Uterine smooth muscle cell (primary cell): ENCODE measurements around the gene OR1Q1. TPM values are rescaled to one million over a fixed set of nuclear protein-coding genes. Genes with fewer than 3 reads are reported as not detected.

ENCODE experiments used
- total RNA-seq: library from RNA; depleted of rRNA; stranded (reverse); fragments of >200 nt; gene quantifications from 2 replicates; pipeline ENCODE4 v1.2.3, GENCODE V29; 2014

Gene OR1Q1
- not detected in 2 replicates for total RNA-seq

GRCh38 chr9:122614362-122614761, at the start of gene OR1Q1:
TSS of gene OR1Q1 (plus strand) at chr9:122614738. CDS start at chr9:122614738, 0 bp downstream.

GRCh38 chr9:122583284-122583683, 31.3 kb upstream of the OR1Q1 start, which contains the start of gene OR1L8:
TSS of gene OR1L8 (minus strand) at chr9:122583384. CDS start at chr9:122568477, 14,907 bp downstream.

GRCh38 chr9:122657527-122657926, 43.0 kb downstream of the OR1Q1 start, which contains the start of gene OR1B1:
TSS of gene OR1B1 (minus strand) at chr9:122657627.

GRCh38 chr9:122661416-122661815, 46.9 kb downstream of the OR1Q1 start, which contains the start of gene OR1L1:
TSS of gene OR1L1 (plus strand) at chr9:122661716. CDS start at chr9:122661716, 0 bp downstream.

Other genes with a start within 250 kb of the OR1Q1 start
- gene PTGS1, start 243.7 kb upstream of the OR1Q1 start, total RNA-seq, result 11.4 and 31.2 TPM in 2 replicates
- gene OR1J1, start 136.8 kb upstream of the OR1Q1 start, total RNA-seq, result not detected in 2 replicates
- not detected in 2 replicates for gene OR1J2, start 103.9 kb upstream of the OR1Q1 start, total RNA-seq
- gene OR1J4, start 95.6 kb upstream of the OR1Q1 start, total RNA-seq, result not detected in 2 replicates
- gene OR1N1, start 87.4 kb upstream of the OR1Q1 start, total RNA-seq, result not detected in 2 replicates
- 0.50 TPM in 1 of 2 replicates, not detected in the other for gene OR1N2, start 61.6 kb upstream of the OR1Q1 start, total RNA-seq
- gene OR1L8, start 31.4 kb upstream of the OR1Q1 start, total RNA-seq, result not detected in 2 replicates
- not detected in 2 replicates for gene OR1B1, start 42.9 kb downstream of the OR1Q1 start, total RNA-seq
- gene OR1L1, start 47.0 kb downstream of the OR1Q1 start, total RNA-seq, result not detected in 2 replicates
- gene OR1L3, start 60.4 kb downstream of the OR1Q1 start, total RNA-seq, result not detected in 2 replicates
- not detected in 2 replicates for gene OR1L4, start 109.3 kb downstream of the OR1Q1 start, total RNA-seq
- not detected in 2 replicates for gene OR1L6, start 127.6 kb downstream of the OR1Q1 start, total RNA-seq
- gene OR5C1, start 174.2 kb downstream of the OR1Q1 start, total RNA-seq, result not detected in 2 replicates
- gene OR1K1, start 185.4 kb downstream of the OR1Q1 start, total RNA-seq, result not detected in 2 replicates
- 46.1 and 50.6 TPM in 2 replicates for gene PDCL, start 213.8 kb downstream of the OR1Q1 start, total RNA-seq